Ammon's horn (tissue), 1 donor: ENCODE measurements around the gene LHX8.
A peak's percentile ranks its signal among the peaks of the same experiment; 100 is the strongest.

Source experiments
- DNase-seq: peaks from one replicate; pipeline ENCODE4 v3.0.0-alpha.2; 2016; ENCODE audit warnings: low spot score

The LHX8 gene

GRCh38 chr1:75203415-75204277, 69.5 kb downstream of the LHX8 start:
- peak; percentile 53 for DNase-seq

- DNase-seq: no peak
Observed at GRCh38 chr1:75208862-75209261, 74.7 kb downstream of the LHX8 start.
